AG04450 (cell line): ENCODE results near the gene THAP12. TPM values are rescaled to one million over a fixed set of nuclear protein-coding genes. Genes with fewer than 3 reads are reported as not detected.

ENCODE experiments used
- CTCF ChIA-PET: fragments of 300-600, 350-600 bp; formaldehyde crosslinking; extraction: SDS; loops from one replicate; lab custom pipeline; 2022; ENCODE audit warnings: antibody characterized with exemption, inconsistent platforms; lab: Charles Lee
- POLR2A ChIA-PET: fragments of 350-600 bp; formaldehyde crosslinking; extraction: SDS; loops from one replicate; lab custom pipeline; 2021; ENCODE audit warnings: antibody characterized with exemption, inconsistent platforms; lab: Yijun Ruan, JAX
- DNase-seq: peaks from one replicate; pipeline ENCODE4 v3.0.0-alpha.2; 2011; ENCODE audit warnings: low read depth, low spot score
- H3K27ac ChIP-seq: one replicate; pipeline ENCODE4 v1.5.1; 2012; ENCODE audit warnings: low read depth, low read length, control low read depth
- H3K27me3 ChIP-seq: one replicate; pipeline ENCODE4 v1.6.0; 2012; ENCODE audit warnings: low read length; ENCODE audit not compliant: control insufficient read depth, insufficient read depth
- H3K4me3 ChIP-seq: 2 replicates; pipeline ENCODE4 v1.5.1; 2011; ENCODE audit warnings: mild to moderate bottlenecking, low read depth, low read length, control low read depth
- H3K9me3 ChIP-seq: 2 replicates; pipeline ENCODE4 v1.5.1; 2012; ENCODE audit warnings: low read length; ENCODE audit not compliant: control insufficient read depth, insufficient read depth
- polyA plus RNA-seq: library from polyadenylated mRNA; depleted of rRNA; stranded (reverse); fragments of >200 nt; gene quantifications from 2 replicates; pipeline ENCODE4 v1.2.3, GENCODE V29; 2011
- TF ChIP-seq, protein P1 (sequence below): IDR thresholded peaks from 2 replicates; pipeline ENCODE4 v1.5.1; 2011; ENCODE audit warnings: low read depth, low read length, control low read depth, inconsistent platforms

Gene THAP12
- polyA plus RNA-seq, 1 experiment = 54.7 TPM

DNA sequence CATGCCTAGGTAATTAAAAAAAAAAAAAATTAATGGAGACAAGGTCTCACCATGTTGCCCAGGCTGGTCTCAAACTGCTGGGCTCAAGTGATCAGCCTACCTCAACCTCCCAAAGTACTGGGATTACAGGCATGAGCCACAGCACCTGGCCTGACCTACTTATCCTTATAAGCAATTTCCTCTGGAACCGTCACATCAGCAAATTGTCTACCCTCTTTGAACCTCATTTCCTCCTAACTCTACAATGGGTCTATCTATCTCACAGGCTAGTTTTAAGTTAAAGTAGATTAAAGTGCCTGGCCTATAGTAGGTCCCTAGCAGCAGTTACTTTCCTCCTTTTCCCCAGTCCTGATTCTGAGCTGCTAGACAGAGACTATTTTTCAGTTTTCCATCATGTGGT lies 43.5 kb downstream of the THAP12 start:
- CTCF ChIA-PET = no interaction called here

DNA sequence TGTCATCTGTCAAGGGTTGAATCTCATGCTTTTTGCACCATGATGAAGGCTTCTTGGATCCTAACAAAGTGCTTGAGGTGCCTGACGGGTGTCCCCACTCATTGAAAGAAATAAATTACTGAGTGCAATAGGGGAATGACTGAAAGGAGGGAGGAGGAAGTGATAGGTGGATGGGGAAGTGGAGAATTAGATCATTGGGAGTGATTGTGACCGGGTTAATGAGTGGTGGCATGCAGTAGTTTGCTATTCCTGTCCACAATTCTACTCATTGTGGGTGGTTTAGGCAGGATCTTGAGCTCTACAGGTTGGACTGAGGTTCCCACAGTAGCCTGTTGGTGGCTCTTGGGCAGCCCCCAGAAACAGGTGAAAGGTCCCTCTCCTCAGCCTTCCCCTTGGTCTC lies 44.3 kb downstream of the THAP12 start:
- TF ChIP-seq, protein P1, sequence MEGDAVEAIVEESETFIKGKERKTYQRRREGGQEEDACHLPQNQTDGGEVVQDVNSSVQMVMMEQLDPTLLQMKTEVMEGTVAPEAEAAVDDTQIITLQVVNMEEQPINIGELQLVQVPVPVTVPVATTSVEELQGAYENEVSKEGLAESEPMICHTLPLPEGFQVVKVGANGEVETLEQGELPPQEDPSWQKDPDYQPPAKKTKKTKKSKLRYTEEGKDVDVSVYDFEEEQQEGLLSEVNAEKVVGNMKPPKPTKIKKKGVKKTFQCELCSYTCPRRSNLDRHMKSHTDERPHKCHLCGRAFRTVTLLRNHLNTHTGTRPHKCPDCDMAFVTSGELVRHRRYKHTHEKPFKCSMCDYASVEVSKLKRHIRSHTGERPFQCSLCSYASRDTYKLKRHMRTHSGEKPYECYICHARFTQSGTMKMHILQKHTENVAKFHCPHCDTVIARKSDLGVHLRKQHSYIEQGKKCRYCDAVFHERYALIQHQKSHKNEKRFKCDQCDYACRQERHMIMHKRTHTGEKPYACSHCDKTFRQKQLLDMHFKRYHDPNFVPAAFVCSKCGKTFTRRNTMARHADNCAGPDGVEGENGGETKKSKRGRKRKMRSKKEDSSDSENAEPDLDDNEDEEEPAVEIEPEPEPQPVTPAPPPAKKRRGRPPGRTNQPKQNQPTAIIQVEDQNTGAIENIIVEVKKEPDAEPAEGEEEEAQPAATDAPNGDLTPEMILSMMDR = no peak
- Histone ChIP-seq H3K4me3 (no peak overlapping the region), H3K9me3 (peaks cover 11% of the 10 kb centered on the region), H3K27me3 (no peaks in the 10 kb centered on the region), H3K27ac (no peak overlapping the region)
- ChIA-PET POLR2A (no interaction called here), CTCF (no interaction called here)
- no peak for DNase-seq

More for the DNA sequence above, 43.5 kb downstream of the THAP12 start:
- no peak for DNase-seq
- H3K27ac ChIP-seq = no peak overlapping the region
- H3K4me3 ChIP-seq = no peak overlapping the region
- POLR2A ChIA-PET = no interaction called here
- peaks cover 11% of the 10 kb centered on the region for H3K9me3 ChIP-seq
- H3K27me3 ChIP-seq = no peaks in the 10 kb centered on the region
- TF ChIP-seq, protein P1 = no peak

GRCh38 chr11:76335842-76336241 lies 45.1 kb downstream of the THAP12 start:
- DNase-seq = no peak
- POLR2A ChIA-PET = no interaction called here
- TF ChIP-seq, protein P1 = no peak
- no peak overlapping the region for H3K4me3 ChIP-seq
- peaks cover 11% of the 10 kb centered on the region for H3K9me3 ChIP-seq
- no peak overlapping the region for H3K27ac ChIP-seq
- H3K27me3 ChIP-seq = no peaks in the 10 kb centered on the region
- CTCF ChIA-PET = no interaction called here

DNA sequence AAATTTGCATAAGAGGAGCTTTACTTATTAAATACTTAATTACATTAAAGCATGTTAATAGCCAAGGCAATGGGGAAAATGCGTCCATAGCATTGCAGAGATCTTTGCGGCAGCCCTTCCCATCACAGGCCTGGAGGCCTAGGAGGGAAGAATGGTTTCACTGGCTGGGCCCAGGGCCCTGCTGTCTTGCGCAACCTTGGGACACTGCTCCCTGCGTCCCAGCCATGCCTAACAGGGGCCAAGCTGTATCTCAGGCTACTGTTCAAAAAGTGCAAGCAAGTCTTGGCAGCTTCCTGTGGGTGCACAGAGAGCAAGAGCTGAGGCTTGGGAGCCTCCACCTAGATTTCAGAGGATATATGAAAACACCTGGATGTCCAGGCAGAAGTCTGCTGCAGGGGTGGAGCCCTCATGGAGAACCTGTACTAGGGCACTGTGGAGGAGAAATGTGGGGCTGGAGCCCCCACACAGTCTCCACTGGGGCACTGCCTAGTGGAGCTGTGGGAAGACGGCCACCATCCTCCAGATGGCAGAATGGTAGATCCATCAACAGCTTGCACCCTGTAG lies 46.0 kb downstream of the THAP12 start:
- no peak for DNase-seq
- H3K4me3 ChIP-seq = no peak overlapping the region
- no peak overlapping the region for H3K27ac ChIP-seq
- POLR2A ChIA-PET = no interaction called here
- peaks cover 11% of the 10 kb centered on the region for H3K9me3 ChIP-seq
- H3K27me3 ChIP-seq = peaks cover 4% of the 10 kb centered on the region
- CTCF ChIA-PET = interaction anchor here (0.6 kb wide), 1 partner anchor 45 kb away, joined by 3 read pairs; no protein-coding TSS in a partner anchor
- TF ChIP-seq, protein P1 = no peak

DNA sequence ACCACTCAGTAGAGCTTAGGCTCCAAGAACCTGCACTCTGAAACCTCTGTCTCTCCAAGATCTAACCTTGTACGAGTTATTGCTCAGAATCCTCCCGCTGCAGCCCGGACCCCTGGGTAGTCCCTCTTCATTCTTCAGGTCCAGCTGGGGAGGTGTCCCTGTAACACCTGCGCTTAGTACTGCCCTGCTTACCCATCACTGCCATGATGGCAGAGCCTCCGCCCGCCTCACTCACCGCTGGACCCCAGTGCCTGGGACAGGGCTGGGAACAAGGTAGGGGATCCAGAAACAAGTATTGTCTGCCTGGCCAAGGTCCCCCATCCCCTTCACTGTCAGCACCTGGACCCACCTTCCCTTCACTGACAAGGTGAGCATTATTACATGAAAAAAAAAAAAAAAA lies 50.3 kb downstream of the THAP12 start:
- peaks cover 11% of the 10 kb centered on the region for H3K9me3 ChIP-seq
- no peak for DNase-seq
- H3K4me3 ChIP-seq = no peak overlapping the region
- ChIA-PET CTCF (interaction anchor here (1.0 kb wide), 1 partner anchor 12 kb away, joined by 3 read pairs; no protein-coding TSS in a partner anchor), POLR2A (no interaction called here)
- H3K27me3 ChIP-seq = peaks cover 14% of the 10 kb centered on the region
- H3K27ac ChIP-seq = no peak overlapping the region
- TF ChIP-seq, protein P1 = no peak
